BJ (cell line): ENCODE data around the gene SYNC. TPM values are rescaled to one million over a fixed set of nuclear protein-coding genes. Genes with fewer than 3 reads are reported as not detected.
A peak's percentile ranks its signal among the peaks of the same experiment; 100 is the strongest.

Experiments
- CTCF ChIA-PET: fragments of 350-600 bp; formaldehyde crosslinking; extraction: SDS; loops from one replicate; lab custom pipeline; 2021; ENCODE audit warnings: antibody characterized with exemption, inconsistent platforms; lab: Yijun Ruan, JAX
- POLR2A ChIA-PET: fragments of 300-600 bp; sonication (Branson Sonifier 250); formaldehyde crosslinking; extraction: SDS; loops from one replicate; lab custom pipeline; 2021; ENCODE audit warnings: antibody characterized with exemption; lab: Charles Lee
- DNase-seq: peaks from one replicate; pipeline ENCODE4 v3.0.0-alpha.2; 2011; ENCODE audit warnings: low read depth
- H3K27me3 ChIP-seq: 2 replicates; pipeline ENCODE4 v1.6.0; 2011; ENCODE audit warnings: low read length; ENCODE audit not compliant: control insufficient read depth, insufficient read depth
- H3K36me3 ChIP-seq: 2 replicates; pipeline ENCODE4 v1.5.1; 2011; ENCODE audit warnings: low read length; ENCODE audit not compliant: control insufficient read depth, insufficient read depth
- H3K4me3 ChIP-seq: 2 replicates; pipeline ENCODE4 v1.5.1; 2011; ENCODE audit warnings: low read depth, mild to moderate bottlenecking, control low read depth, low read length
- CTCF ChIP-seq: IDR thresholded peaks from 2 replicates; pipeline ENCODE4 v1.5.1; 2011; ENCODE audit warnings: low read depth, mild to moderate bottlenecking, control low read depth, inconsistent platforms, low read length, moderate library complexity; ENCODE audit not compliant: insufficient read depth
- polyA plus RNA-seq: library from polyadenylated mRNA; depleted of rRNA; stranded (reverse); fragments of >200 nt; gene quantifications from 2 replicates; pipeline ENCODE4 v1.2.3, GENCODE V29; 2011

Gene SYNC
- polyA plus RNA-seq, 1 experiment: 57.3 TPM

- no peak for TF ChIP-seq CTCF
- H3K4me3 ChIP-seq: no peak overlapping the region
- DNase-seq: no peak
- CTCF ChIA-PET: interaction anchor here (0.9 to 1.3 kb wide), 2 partner anchors 19 to 22 kb away, joined by 3 read pairs; no protein-coding TSS in a partner anchor
- peaks cover 13% of the 10 kb centered on the region for H3K36me3 ChIP-seq
- H3K27me3 ChIP-seq: no peaks in the 10 kb centered on the region
- POLR2A ChIA-PET: interaction anchor here (0.7 kb wide), 1 partner anchor 58 kb away, joined by 7 read pairs; no protein-coding TSS in a partner anchor
Observed at GRCh38 chr1:32693455-32694174, 9.0 kb downstream of the SYNC start.

DNA sequence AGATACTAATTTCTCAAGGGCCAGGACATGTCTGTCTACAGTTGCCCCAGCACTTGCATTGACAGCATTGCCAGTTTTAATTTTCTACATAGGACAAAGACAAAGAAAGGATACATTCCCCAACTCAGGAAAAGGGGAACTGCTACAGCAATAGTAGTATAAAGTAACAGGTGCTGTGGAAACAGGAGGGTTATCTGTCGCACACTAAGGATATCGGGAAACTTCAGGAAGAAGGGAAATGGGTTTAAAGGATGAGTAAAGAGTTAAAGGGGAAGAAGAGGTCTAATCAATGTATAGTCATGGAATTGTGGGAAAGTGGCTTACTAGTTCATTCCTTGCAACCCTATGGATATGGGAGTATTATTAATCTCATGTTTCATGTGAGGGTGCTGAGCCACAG lies 16.2 kb downstream of the SYNC start:
- Histone ChIP-seq H3K27me3 (no peaks in the 10 kb centered on the region), H3K4me3 (no peak overlapping the region), H3K36me3 (peaks cover under 1% of the 10 kb centered on the region)
- no peak for TF ChIP-seq CTCF
- DNase-seq: no peak
- ChIA-PET CTCF (no interaction called here), POLR2A (no interaction called here)

DNA sequence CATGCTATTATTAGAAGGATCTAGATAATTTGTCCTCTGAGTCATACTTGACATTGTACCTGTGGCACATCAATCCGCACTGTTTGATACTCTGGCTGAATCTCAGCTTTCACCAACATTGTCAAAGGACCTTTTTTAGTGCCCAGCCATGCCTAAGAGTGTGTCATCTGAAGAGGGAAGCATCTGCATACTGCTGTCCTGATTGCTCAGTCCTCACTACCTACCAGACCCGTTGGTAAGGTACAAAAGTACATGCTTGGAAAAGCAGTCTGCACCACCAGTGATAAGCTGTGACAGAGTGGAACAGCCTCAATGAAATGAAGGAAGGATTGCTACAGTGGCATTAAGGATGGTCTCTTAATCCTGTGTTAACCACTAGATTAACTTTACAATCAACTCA lies 17.1 kb downstream of the SYNC start:
- Histone ChIP-seq H3K4me3 (no peak overlapping the region), H3K36me3 (peaks cover 1% of the 10 kb centered on the region), H3K27me3 (no peaks in the 10 kb centered on the region)
- CTCF ChIA-PET: interaction anchor here (1.0 kb wide), 1 partner anchor 167 kb away, joined by 3 read pairs; no protein-coding TSS in a partner anchor
- no peak for DNase-seq
- POLR2A ChIA-PET: no interaction called here
- no peak for TF ChIP-seq CTCF

- CTCF ChIA-PET: interaction anchor here (0.6 to 1.4 kb wide), 4 partner anchors 16 to 166 kb away, joined by 3 to 4 read pairs (median 4); no protein-coding TSS in a partner anchor
- H3K36me3 ChIP-seq: peaks cover 1% of the 10 kb centered on the region
- no peak for TF ChIP-seq CTCF
- H3K4me3 ChIP-seq: no peak overlapping the region
- H3K27me3 ChIP-seq: no peaks in the 10 kb centered on the region
- POLR2A ChIA-PET: interaction anchor here (0.8 to 1.0 kb wide), 2 partner anchors 19 to 886 kb away, joined by 3 read pairs; no protein-coding TSS in a partner anchor
- peak; percentile 27 for DNase-seq
Observed at GRCh38 chr1:32684167-32684811, 18.3 kb downstream of the SYNC start.

- ChIA-PET POLR2A (no interaction called here), CTCF (interaction anchor here (1.4 kb wide), 1 partner anchor 90 kb away, joined by 4 read pairs; no protein-coding TSS in a partner anchor)
- Histone ChIP-seq H3K4me3 (no peak overlapping the region), H3K27me3 (no peaks in the 10 kb centered on the region), H3K36me3 (peaks cover 1% of the 10 kb centered on the region)
- TF ChIP-seq CTCF: no peak
- DNase-seq: no peak
Observed at GRCh38 chr1:32683397-32683796, 19.2 kb downstream of the SYNC start.
